GM06990 (cell line): ENCODE measurements around the gene THRSP.
"Not testable (repeated sequence)": the region's sequence is repeated elsewhere in the genome, so short reads cannot be mapped to it uniquely, and the experiment has no call there.

Source experiments
- DNase-seq: peaks from one replicate; pipeline ENCODE4 v3.0.0-alpha.2; 2011; ENCODE audit not compliant: insufficient read length; ENCODE audit errors: extremely low read depth
- H3K27me3 ChIP-seq: replicated peaks from 2 replicates; pipeline ENCODE4 v1.6.0; 2011; ENCODE audit warnings: low read length; ENCODE audit not compliant: control insufficient read depth, insufficient read depth
- H3K36me3 ChIP-seq: 2 replicates; pipeline ENCODE4 v1.5.1; 2011; ENCODE audit warnings: low read length; ENCODE audit not compliant: control insufficient read depth, insufficient read depth
- H3K4me3 ChIP-seq: replicated peaks from 2 replicates; pipeline ENCODE4 v1.5.1; 2011; ENCODE audit warnings: low read depth, mild to moderate bottlenecking, control low read depth, low read length
- TF ChIP-seq, protein P1 (sequence below): IDR thresholded peaks from 2 replicates; pipeline ENCODE4 v1.5.1; 2011; ENCODE audit warnings: low read length, control low read depth, mild to moderate bottlenecking, inconsistent platforms; ENCODE audit not compliant: insufficient read depth, poor library complexity, severe bottlenecking

THRSP gene

DNA sequence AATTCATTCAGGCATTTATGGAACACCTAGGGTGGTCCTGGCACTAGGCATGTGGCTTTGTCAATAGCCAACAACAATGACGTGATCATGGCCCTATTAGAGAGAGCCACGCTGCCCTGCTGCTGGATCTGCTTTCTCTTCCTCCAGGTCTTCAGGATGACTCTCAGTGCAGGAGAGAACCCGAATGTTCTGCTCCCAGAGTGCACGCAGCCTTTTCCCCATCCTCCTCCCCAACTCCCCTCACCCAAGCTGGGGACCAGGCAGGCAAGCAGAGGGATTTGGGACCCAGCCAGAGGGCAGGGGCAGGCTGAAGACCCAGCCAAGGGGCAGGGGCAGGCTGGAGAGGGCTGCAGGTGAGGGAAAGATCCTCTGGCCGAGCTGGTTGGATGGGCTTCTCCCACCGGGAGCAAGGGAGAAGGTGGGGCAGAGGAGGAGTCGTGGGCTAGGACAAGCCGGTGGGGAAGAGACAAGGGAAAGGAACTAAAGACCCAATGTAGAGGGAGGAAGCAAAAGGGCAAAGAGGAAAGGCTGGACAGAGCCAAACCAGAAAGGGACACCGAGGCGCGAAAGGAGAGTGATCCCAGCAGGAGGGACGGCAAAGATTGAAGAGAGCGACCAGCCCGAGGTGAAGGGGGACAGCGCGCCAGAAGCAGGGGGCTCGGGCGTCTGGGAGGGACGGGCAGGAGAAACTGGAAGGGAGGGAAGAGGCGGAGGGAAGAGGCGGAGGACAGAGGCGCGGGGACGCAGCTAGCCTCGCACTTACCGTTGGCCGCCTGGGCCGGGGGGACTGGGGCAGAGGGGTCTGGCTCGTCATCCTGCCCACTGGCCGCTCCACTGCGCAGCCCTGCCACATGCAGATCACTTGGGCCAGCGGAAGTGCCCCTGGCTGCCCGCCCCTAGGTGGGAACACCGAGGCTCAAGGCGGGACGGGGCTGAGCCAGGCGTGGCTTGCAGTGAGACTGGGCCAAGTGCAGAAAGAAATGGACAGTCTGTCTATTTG is 41.0 kb upstream of the THRSP start, which contains the start of gene KCTD14:
TSS of gene KCTD14 (minus strand) at position 880 of the 1,000 bp plus-strand sequence. CDS start at position 853, 27 bp downstream.
- no peak for DNase-seq
- no peaks in the 10 kb centered on the region for H3K36me3 ChIP-seq
- no peak within 1 kb of the TSS for H3K4me3 ChIP-seq
- H3K27me3 ChIP-seq, result no peaks in the 10 kb centered on the region
- TF ChIP-seq, protein P1, sequence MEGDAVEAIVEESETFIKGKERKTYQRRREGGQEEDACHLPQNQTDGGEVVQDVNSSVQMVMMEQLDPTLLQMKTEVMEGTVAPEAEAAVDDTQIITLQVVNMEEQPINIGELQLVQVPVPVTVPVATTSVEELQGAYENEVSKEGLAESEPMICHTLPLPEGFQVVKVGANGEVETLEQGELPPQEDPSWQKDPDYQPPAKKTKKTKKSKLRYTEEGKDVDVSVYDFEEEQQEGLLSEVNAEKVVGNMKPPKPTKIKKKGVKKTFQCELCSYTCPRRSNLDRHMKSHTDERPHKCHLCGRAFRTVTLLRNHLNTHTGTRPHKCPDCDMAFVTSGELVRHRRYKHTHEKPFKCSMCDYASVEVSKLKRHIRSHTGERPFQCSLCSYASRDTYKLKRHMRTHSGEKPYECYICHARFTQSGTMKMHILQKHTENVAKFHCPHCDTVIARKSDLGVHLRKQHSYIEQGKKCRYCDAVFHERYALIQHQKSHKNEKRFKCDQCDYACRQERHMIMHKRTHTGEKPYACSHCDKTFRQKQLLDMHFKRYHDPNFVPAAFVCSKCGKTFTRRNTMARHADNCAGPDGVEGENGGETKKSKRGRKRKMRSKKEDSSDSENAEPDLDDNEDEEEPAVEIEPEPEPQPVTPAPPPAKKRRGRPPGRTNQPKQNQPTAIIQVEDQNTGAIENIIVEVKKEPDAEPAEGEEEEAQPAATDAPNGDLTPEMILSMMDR, result no peak

DNA sequence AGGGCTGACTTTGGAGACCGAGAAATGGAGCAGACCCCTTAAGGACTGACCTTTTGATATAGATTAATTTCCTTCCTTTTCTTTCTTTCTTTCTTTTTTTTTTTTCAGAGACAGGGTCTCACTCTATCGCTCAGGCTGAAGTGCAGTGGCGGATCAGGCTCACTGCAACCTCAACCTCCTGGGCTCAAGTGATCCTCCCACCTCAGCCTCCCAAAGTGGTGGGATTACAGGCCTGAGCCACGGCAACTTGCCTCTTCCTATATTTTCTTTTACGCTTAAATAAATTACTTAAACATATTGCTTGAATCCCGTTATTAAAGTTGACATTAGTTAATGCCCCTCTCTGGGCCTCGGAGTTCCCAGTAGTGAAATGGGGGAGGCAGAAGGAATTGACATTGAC is 40.2 kb upstream of the THRSP start:
- TF ChIP-seq, protein P1, result no peak
- Histone ChIP-seq H3K4me3 (no peak overlapping the region), H3K36me3 (no peaks in the 10 kb centered on the region), H3K27me3 (no peaks in the 10 kb centered on the region)
- no peak for DNase-seq

DNA sequence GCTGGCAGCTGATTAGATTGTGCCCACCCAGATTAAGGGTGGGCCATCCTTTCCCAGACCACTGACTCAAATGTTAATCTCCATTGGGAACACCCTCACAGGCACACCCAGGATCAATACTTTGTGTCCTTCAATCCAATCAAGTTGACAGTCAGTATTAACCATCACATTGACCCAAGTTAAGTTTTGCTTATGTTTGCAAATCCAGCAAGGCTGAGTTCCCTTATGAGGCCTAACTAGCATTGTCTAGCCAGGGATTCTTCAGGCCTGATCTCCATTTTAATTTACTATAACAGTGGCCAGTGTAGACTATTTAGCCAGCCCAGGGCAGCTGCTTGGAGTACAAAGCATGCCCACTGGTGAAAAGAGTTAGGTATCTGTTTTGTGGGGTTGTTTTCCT is 38.3 kb upstream of the THRSP start:
- no peaks in the 10 kb centered on the region for H3K36me3 ChIP-seq
- no peak for DNase-seq
- TF ChIP-seq, protein P1, result no peak
- no peak overlapping the region for H3K4me3 ChIP-seq
- no peaks in the 10 kb centered on the region for H3K27me3 ChIP-seq

DNA sequence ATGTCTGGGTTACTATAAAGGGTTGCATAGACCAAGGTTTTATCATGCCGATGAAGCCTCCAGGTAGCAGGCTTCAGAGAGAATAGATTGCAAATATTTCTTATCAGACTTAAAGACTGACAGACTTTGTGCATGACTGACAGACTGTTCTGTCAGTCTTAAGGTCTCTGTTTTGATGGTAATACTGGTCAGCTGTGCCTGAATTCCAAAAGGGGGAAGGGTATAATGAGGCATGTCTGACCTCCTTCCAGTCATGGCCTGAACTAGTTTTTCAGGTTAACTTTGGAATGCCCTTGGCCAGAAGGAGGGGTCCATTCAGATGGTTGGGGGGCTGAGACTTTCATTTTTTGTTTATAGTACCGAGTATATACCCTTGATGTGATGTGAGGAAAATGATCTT is 35.9 kb upstream of the THRSP start:
- H3K27me3 ChIP-seq, result no peaks in the 10 kb centered on the region
- no peak for DNase-seq
- no peak overlapping the region for H3K4me3 ChIP-seq
- no peaks in the 10 kb centered on the region for H3K36me3 ChIP-seq
- TF ChIP-seq, protein P1, result no peak

DNA sequence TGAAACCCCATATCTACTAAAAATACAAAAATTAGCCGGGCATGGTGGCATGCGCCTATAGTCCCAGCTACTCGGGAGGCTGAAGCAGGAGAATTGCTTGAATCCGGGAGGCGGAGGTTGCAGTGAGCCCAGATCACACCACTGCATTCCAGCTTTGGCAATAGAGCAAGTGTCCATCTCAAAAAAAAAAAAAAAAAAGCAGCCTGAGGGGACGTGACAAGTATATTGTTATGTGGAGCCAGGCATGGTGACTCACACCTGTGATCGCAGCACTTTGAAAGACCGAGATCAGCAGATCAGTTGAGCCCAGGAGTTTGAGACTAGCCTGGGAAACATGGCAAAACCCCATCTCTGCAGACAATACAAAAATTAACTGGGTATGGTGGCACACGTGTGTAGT is 35.2 kb upstream of the THRSP start:
- not testable (repeated sequence) for H3K36me3 ChIP-seq, DNase-seq

More for the DNA sequence above, 35.2 kb upstream of the THRSP start:
- H3K27me3 ChIP-seq, H3K4me3 ChIP-seq: not testable (repeated sequence)
